IPS-15b (cell line): ENCODE results near the gene ARHGAP26.

Experiments used
- H3K27me3 ChIP-seq: one replicate; pipeline ENCODE4 v1.6.1; 2013; ENCODE audit warnings: low read length; ENCODE audit not compliant: control insufficient read depth, insufficient read depth
- H3K36me3 ChIP-seq: one replicate; pipeline ENCODE4 v1.6.1; 2013; ENCODE audit warnings: low read length; ENCODE audit not compliant: control insufficient read depth, insufficient read depth
- H3K4me1 ChIP-seq: one replicate; pipeline ENCODE4 v1.6.1; 2013; ENCODE audit warnings: mild to moderate bottlenecking, low read length; ENCODE audit not compliant: control insufficient read depth, insufficient read depth
- H3K4me3 ChIP-seq: one replicate; pipeline ENCODE4 v1.5.1; 2013; ENCODE audit warnings: low read depth, low read length
- H3K9ac ChIP-seq: one replicate; pipeline ENCODE4 v1.6.1; 2013; ENCODE audit warnings: low read depth, mild to moderate bottlenecking, low read length
- H3K9me3 ChIP-seq: one replicate; pipeline ENCODE4 v1.6.1; 2013; ENCODE audit warnings: mild to moderate bottlenecking, low read length; ENCODE audit not compliant: control insufficient read depth, insufficient read depth

The ARHGAP26 gene

GRCh38 chr5:142821733-142822487 is 51.7 kb downstream of the ARHGAP26 start:
- H3K36me3 ChIP-seq, result no peaks in the 10 kb centered on the region
- no peaks in the 10 kb centered on the region for H3K27me3 ChIP-seq
- H3K4me3 ChIP-seq, result no peak overlapping the region
- peaks cover 19% of the 10 kb centered on the region for H3K4me1 ChIP-seq
- H3K9me3 ChIP-seq, result no peaks in the 10 kb centered on the region
- no peak overlapping the region for H3K9ac ChIP-seq

- Histone ChIP-seq H3K9me3 (no peaks in the 10 kb centered on the region), H3K27me3 (no peaks in the 10 kb centered on the region), H3K4me3 (no peak overlapping the region), H3K4me1 (peaks cover 24% of the 10 kb centered on the region), H3K9ac (no peak overlapping the region), H3K36me3 (no peaks in the 10 kb centered on the region)
These were observed 52.9 kb downstream of the ARHGAP26 start for GRCh38 chr5:142823126-142823525.

GRCh38 chr5:142823806-142824205 is 53.6 kb downstream of the ARHGAP26 start:
- Histone ChIP-seq H3K4me1 (peaks cover 19% of the 10 kb centered on the region), H3K9ac (no peak overlapping the region), H3K9me3 (no peaks in the 10 kb centered on the region), H3K4me3 (no peak overlapping the region), H3K27me3 (no peaks in the 10 kb centered on the region), H3K36me3 (no peaks in the 10 kb centered on the region)

- no peak overlapping the region for H3K9ac ChIP-seq
- no peaks in the 10 kb centered on the region for H3K36me3 ChIP-seq
- H3K27me3 ChIP-seq, result no peaks in the 10 kb centered on the region
- no peaks in the 10 kb centered on the region for H3K9me3 ChIP-seq
- H3K4me3 ChIP-seq, result no peak overlapping the region
- peaks cover 17% of the 10 kb centered on the region for H3K4me1 ChIP-seq
These were observed 54.2 kb downstream of the ARHGAP26 start for GRCh38 chr5:142824391-142824790.

GRCh38 chr5:142825378-142826089 is 55.4 kb downstream of the ARHGAP26 start:
- Histone ChIP-seq H3K4me3 (no peak overlapping the region), H3K4me1 (peaks cover 17% of the 10 kb centered on the region)

GRCh38 chr5:142826093-142826492 is 55.9 kb downstream of the ARHGAP26 start:
- no peaks in the 10 kb centered on the region for H3K9me3 ChIP-seq
- H3K9ac ChIP-seq, result no peak overlapping the region
- H3K36me3 ChIP-seq, result no peaks in the 10 kb centered on the region
- H3K4me1 ChIP-seq, result peaks cover 17% of the 10 kb centered on the region
- H3K4me3 ChIP-seq, result no peak overlapping the region
- no peaks in the 10 kb centered on the region for H3K27me3 ChIP-seq

More at GRCh38 chr5:142825378-142826089, 55.4 kb downstream of the ARHGAP26 start:
- no peaks in the 10 kb centered on the region for H3K36me3 ChIP-seq
- H3K9me3 ChIP-seq, result no peaks in the 10 kb centered on the region
- no peaks in the 10 kb centered on the region for H3K27me3 ChIP-seq
- H3K9ac ChIP-seq, result no peak overlapping the region

GRCh38 chr5:142826741-142827492 is 56.7 kb downstream of the ARHGAP26 start:
- Histone ChIP-seq H3K9me3 (no peaks in the 10 kb centered on the region), H3K4me3 (no peak overlapping the region), H3K4me1 (peaks cover 17% of the 10 kb centered on the region), H3K9ac (no peak overlapping the region), H3K27me3 (no peaks in the 10 kb centered on the region), H3K36me3 (no peaks in the 10 kb centered on the region)

GRCh38 chr5:142827934-142828576 is 57.9 kb downstream of the ARHGAP26 start:
- no peaks in the 10 kb centered on the region for H3K27me3 ChIP-seq
- no peak overlapping the region for H3K9ac ChIP-seq
- H3K4me1 ChIP-seq, result peaks cover 15% of the 10 kb centered on the region
- no peaks in the 10 kb centered on the region for H3K9me3 ChIP-seq
- H3K36me3 ChIP-seq, result no peaks in the 10 kb centered on the region
- no peak overlapping the region for H3K4me3 ChIP-seq

- Histone ChIP-seq H3K9ac (no peak overlapping the region), H3K4me1 (peaks cover 12% of the 10 kb centered on the region), H3K4me3 (no peak overlapping the region), H3K36me3 (no peaks in the 10 kb centered on the region), H3K9me3 (no peaks in the 10 kb centered on the region), H3K27me3 (no peaks in the 10 kb centered on the region)
These were observed 58.8 kb downstream of the ARHGAP26 start for GRCh38 chr5:142828797-142829535.

- H3K36me3 ChIP-seq, result no peaks in the 10 kb centered on the region
- no peak overlapping the region for H3K4me3 ChIP-seq
- H3K9ac ChIP-seq, result no peak overlapping the region
- H3K4me1 ChIP-seq, result peaks cover 12% of the 10 kb centered on the region
- H3K9me3 ChIP-seq, result no peaks in the 10 kb centered on the region
- no peaks in the 10 kb centered on the region for H3K27me3 ChIP-seq
These were observed 59.6 kb downstream of the ARHGAP26 start for GRCh38 chr5:142829801-142830220.
